ENCODE results near the gene TMED1.

DNA sequence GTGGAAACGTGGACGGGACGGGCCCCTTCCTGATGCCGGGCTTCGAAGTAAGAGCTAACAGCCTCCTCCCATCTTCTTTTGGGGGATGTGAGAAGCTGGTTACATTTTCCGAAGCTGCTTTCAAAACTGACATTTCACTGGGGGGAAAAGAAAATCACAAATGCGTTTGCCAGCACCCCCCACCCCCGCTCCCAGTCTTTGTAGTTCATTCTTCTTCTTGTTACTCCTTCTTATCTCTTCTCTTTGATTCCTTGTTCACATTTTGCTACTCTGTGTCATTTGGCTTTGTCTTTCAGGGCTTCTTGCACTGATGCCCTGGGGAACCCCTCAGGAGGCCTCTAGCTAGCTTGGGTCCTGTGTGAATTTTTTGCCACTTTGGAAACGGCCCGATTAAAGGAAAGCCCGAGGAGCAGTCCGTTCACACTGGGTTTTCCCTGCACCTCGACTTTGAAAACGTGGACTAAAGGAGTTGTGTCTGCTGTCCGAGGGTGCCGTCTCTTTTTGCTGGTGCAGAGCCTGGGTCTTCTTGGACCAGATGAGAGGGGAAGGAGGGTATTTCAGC, 36.6 kb upstream of the TMED1 start:
- TF ChIP-seq ZNF737 (CRISPR knock-in tag; IDR thresholded peaks at IDR 0.05; ENCODE audit: borderline replicate concordance) (no peak), MAFG (CRISPR knock-in tag; IDR thresholded peaks at IDR 0.05) (no peak), ZNF431 (CRISPR knock-in tag; IDR thresholded peaks at IDR 0.05; ENCODE audit: borderline replicate concordance, low read depth) (no peak), ZNF263 (CRISPR knock-in tag; IDR thresholded peaks at IDR 0.05) (no peak), CREM (IDR thresholded peaks at IDR 0.05) (no peak), CREM (CRISPR knock-in tag; IDR thresholded peaks at IDR 0.05) (no peak), POLR2AphosphoS5 (IDR thresholded peaks at IDR 0.05; ENCODE audit: low read depth, low read length) (no peak)
- TF ChIP-seq, protein P1, sequence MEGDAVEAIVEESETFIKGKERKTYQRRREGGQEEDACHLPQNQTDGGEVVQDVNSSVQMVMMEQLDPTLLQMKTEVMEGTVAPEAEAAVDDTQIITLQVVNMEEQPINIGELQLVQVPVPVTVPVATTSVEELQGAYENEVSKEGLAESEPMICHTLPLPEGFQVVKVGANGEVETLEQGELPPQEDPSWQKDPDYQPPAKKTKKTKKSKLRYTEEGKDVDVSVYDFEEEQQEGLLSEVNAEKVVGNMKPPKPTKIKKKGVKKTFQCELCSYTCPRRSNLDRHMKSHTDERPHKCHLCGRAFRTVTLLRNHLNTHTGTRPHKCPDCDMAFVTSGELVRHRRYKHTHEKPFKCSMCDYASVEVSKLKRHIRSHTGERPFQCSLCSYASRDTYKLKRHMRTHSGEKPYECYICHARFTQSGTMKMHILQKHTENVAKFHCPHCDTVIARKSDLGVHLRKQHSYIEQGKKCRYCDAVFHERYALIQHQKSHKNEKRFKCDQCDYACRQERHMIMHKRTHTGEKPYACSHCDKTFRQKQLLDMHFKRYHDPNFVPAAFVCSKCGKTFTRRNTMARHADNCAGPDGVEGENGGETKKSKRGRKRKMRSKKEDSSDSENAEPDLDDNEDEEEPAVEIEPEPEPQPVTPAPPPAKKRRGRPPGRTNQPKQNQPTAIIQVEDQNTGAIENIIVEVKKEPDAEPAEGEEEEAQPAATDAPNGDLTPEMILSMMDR (CRISPR knock-in tag; IDR thresholded peaks at IDR 0.05), result no peak
- TF ChIP-seq, protein P2, sequence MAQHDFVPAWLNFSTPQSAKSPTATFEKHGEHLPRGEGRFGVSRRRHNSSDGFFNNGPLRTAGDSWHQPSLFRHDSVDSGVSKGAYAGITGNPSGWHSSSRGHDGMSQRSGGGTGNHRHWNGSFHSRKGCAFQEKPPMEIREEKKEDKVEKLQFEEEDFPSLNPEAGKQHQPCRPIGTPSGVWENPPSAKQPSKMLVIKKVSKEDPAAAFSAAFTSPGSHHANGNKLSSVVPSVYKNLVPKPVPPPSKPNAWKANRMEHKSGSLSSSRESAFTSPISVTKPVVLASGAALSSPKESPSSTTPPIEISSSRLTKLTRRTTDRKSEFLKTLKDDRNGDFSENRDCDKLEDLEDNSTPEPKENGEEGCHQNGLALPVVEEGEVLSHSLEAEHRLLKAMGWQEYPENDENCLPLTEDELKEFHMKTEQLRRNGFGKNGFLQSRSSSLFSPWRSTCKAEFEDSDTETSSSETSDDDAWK (CRISPR knock-in tag; IDR thresholded peaks at IDR 0.05), result no peak
